Erythroblast (primary cell): ENCODE data around the gene PLCXD3.

Experiments
- GATA1 ChIP-seq: IDR thresholded peaks from 2 replicates; pipeline ENCODE4 v1.6.1; 2011; ENCODE audit warnings: low read depth, mild to moderate bottlenecking, control low read depth, low read length, moderate library complexity
- POLR2A ChIP-seq: IDR thresholded peaks from 2 replicates; pipeline ENCODE4 v1.6.1; 2011; ENCODE audit warnings: mild to moderate bottlenecking, low read length

- no peak for TF ChIP-seq POLR2A
- no peak for TF ChIP-seq GATA1
Observed at GRCh38 chr5:41334758-41335157, 175.6 kb downstream of the PLCXD3 start.
